ENCODE results near the gene MAP1LC3B2.

The MAP1LC3B2 gene

GRCh38 chr12:116606397-116606796 lies 47.2 kb downstream of the MAP1LC3B2 start:
- H3K4me3 ChIP-seq (replicated peaks; ENCODE audit: insufficient read depth, low read length): no peak overlapping the region
- DNase-seq (ENCODE audit: low read depth in 1 of 2, low spot score in 1 of 2): no peak
- H3K27me3 ChIP-seq (ENCODE audit: insufficient read depth, poor library complexity, severe bottlenecking): no peaks in the 10 kb centered on the region
- no peak for TF ChIP-seq SPI1 (IDR thresholded peaks at IDR 0.05; ENCODE audit: borderline replicate concordance, low read depth)
- TF ChIP-seq GABPA (IDR thresholded peaks at IDR 0.05; ENCODE audit: low read depth): no peak
- no peak for TF ChIP-seq POLR2AphosphoS5 (IDR thresholded peaks at IDR 0.05; ENCODE audit: low read depth)
- TF ChIP-seq REST (IDR thresholded peaks at IDR 0.05; ENCODE audit: insufficient replicate concordance, low read depth): no peak
- TF ChIP-seq, protein P1, sequence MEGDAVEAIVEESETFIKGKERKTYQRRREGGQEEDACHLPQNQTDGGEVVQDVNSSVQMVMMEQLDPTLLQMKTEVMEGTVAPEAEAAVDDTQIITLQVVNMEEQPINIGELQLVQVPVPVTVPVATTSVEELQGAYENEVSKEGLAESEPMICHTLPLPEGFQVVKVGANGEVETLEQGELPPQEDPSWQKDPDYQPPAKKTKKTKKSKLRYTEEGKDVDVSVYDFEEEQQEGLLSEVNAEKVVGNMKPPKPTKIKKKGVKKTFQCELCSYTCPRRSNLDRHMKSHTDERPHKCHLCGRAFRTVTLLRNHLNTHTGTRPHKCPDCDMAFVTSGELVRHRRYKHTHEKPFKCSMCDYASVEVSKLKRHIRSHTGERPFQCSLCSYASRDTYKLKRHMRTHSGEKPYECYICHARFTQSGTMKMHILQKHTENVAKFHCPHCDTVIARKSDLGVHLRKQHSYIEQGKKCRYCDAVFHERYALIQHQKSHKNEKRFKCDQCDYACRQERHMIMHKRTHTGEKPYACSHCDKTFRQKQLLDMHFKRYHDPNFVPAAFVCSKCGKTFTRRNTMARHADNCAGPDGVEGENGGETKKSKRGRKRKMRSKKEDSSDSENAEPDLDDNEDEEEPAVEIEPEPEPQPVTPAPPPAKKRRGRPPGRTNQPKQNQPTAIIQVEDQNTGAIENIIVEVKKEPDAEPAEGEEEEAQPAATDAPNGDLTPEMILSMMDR (IDR thresholded peaks at IDR 0.05; ENCODE audit: insufficient read depth, low read length): no peak
- H3K27ac ChIP-seq (replicated peaks): no peak overlapping the region

DNA sequence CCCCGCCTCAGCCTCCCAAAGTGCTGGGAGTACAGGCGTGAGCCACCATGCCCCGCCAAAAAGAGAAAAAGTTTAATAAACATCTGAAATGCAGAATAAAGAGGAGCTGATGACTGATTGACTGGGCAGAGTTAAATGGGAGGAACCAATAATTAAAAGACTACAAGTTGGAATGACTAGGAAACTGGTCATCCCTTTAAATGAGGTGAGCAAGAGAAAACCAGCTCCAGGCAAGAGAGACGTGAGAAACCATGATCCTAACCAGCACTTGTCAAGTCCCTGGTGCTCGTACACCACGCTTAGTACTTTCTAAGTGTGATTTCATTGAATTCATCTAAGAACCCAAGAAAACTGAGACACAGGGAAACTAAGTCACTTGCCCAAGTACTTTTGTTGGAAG lies 47.9 kb downstream of the MAP1LC3B2 start:
- TF ChIP-seq GABPA (IDR thresholded peaks at IDR 0.05; ENCODE audit: low read depth) (no peak), POLR2AphosphoS5 (IDR thresholded peaks at IDR 0.05; ENCODE audit: low read depth) (no peak), SPI1 (IDR thresholded peaks at IDR 0.05; ENCODE audit: borderline replicate concordance, low read depth) (no peak), REST (IDR thresholded peaks at IDR 0.05; ENCODE audit: insufficient replicate concordance, low read depth) (no peak)
- TF ChIP-seq, protein P1 (IDR thresholded peaks at IDR 0.05; ENCODE audit: insufficient read depth, low read length): no peak
- no peak for DNase-seq (ENCODE audit: low read depth in 1 of 2, low spot score in 1 of 2)
- no peak overlapping the region for H3K4me3 ChIP-seq (replicated peaks; ENCODE audit: insufficient read depth, low read length)
- H3K27ac ChIP-seq (replicated peaks): no peak overlapping the region
- no peaks in the 10 kb centered on the region for H3K27me3 ChIP-seq (ENCODE audit: insufficient read depth, poor library complexity, severe bottlenecking)

GRCh38 chr12:116609319-116610114 lies 50.3 kb downstream of the MAP1LC3B2 start:
- TF ChIP-seq POLR2AphosphoS5 (IDR thresholded peaks at IDR 0.05; ENCODE audit: low read depth) (no peak), SPI1 (IDR thresholded peaks at IDR 0.05; ENCODE audit: borderline replicate concordance, low read depth) (no peak), GABPA (IDR thresholded peaks at IDR 0.05; ENCODE audit: low read depth) (no peak), REST (IDR thresholded peaks at IDR 0.05; ENCODE audit: insufficient replicate concordance, low read depth) (no peak)
- TF ChIP-seq, protein P1 (IDR thresholded peaks at IDR 0.05; ENCODE audit: insufficient read depth, low read length): no peak
- no peaks in the 10 kb centered on the region for H3K27me3 ChIP-seq (ENCODE audit: insufficient read depth, poor library complexity, severe bottlenecking)
- no peak overlapping the region; the same call in 1 of the 2 replicates for H3K27ac ChIP-seq (replicated peaks)
- DNase-seq (ENCODE audit: low read depth in 1 of 2, low spot score in 1 of 2): peak in 1 of 2 experiments; percentile 48
- H3K4me3 ChIP-seq (replicated peaks; ENCODE audit: insufficient read depth, low read length): no peak overlapping the region
